HepG2 (cell line): Measurements from ENCODE around the gene CREG2. TPM values are rescaled to one million over a fixed set of nuclear protein-coding genes. Genes with fewer than 3 reads are reported as not detected.

ENCODE experiments used
- ATF1 ChIP-seq: IDR thresholded peaks from 2 replicates; pipeline ENCODE4 v1.6.1; 2016; ENCODE audit warnings: mild to moderate bottlenecking, control low read depth
- KAT7 ChIP-seq: IDR thresholded peaks from 2 replicates; pipeline ENCODE4 v1.6.1; 2018; ENCODE audit warnings: borderline replicate concordance, missing compliant biosample characterization
- MYNN ChIP-seq: sonication (generic); formaldehyde crosslinking; IDR thresholded peaks from 2 replicates; pipeline ENCODE4 v1.4.0; 2020; ENCODE audit warnings: mild to moderate bottlenecking, low read depth, missing genetic modification reagents
- ZNF660 ChIP-seq: sonication (generic); formaldehyde crosslinking; IDR thresholded peaks from 2 replicates; pipeline ENCODE4 v1.5.1; 2020; ENCODE audit warnings: mild to moderate bottlenecking, low read depth, missing genetic modification reagents, borderline replicate concordance
- ZNF709 ChIP-seq: sonication (generic); formaldehyde crosslinking; IDR thresholded peaks from 2 replicates; pipeline ENCODE4 v1.5.0; 2020; ENCODE audit warnings: mild to moderate bottlenecking, missing genetic modification reagents
- ZNF850 ChIP-seq: sonication (generic); formaldehyde crosslinking; conservative IDR thresholded peaks from 2 replicates; pipeline ENCODE4 v1.9.0; 2021; ENCODE audit warnings: mild to moderate bottlenecking, missing genetic modification reagents
- polyA plus RNA-seq, 8 experiments: library from polyadenylated mRNA; depleted of rRNA in 3 of 8; stranded (reverse) in 7 of 8; unstranded in 1 of 8; fragments of >200 nt; fragmentation: Illumina TruSeq in 4 of 8; extraction: Trizol in 4 of 8; gene quantifications; 2 replicates each; pipeline versions ENCODE4 v1.2.1 to v1.2.3, GENCODE V29; 2011 to 2016; ENCODE audit warnings: low read depth in 4 of 8, missing spikeins in 1 of 8, mixed read lengths in 1 of 8; ENCODE audit not compliant: insufficient read depth in 1 of 8
- total RNA-seq, 5 experiments: library from RNA; depleted of rRNA; stranded (reverse); fragments of >200 nt; fragmentation: Illumina TruSeq; extraction: Trizol; gene quantifications; 2 replicates each; pipeline ENCODE4 v1.2.3, GENCODE V29; 2016; ENCODE audit warnings: low read depth in 1 of 5
- TF ChIP-seq, protein P1 (sequence below): IDR thresholded peaks from 2 replicates; pipeline ENCODE4 v1.6.1; 2012; ENCODE audit warnings: low read depth, low read length, improper control_type of control experiment
- TF ChIP-seq, protein P2 (sequence below): sonication (generic); formaldehyde crosslinking; IDR thresholded peaks from 2 replicates; pipeline ENCODE4 v1.4.0; 2020; ENCODE audit warnings: mild to moderate bottlenecking, missing genetic modification reagents
- TF ChIP-seq, protein P3 (sequence below): sonication (generic); formaldehyde crosslinking; IDR thresholded peaks from 2 replicates; pipeline ENCODE4 v1.4.0; 2020; ENCODE audit warnings: missing genetic modification reagents
- TF ChIP-seq, protein P4 (sequence below): sonication (generic); formaldehyde crosslinking; IDR thresholded peaks from 2 replicates; pipeline ENCODE4 v1.4.0; 2020; ENCODE audit warnings: missing genetic modification reagents, mild to moderate bottlenecking, borderline replicate concordance
- TF ChIP-seq, protein P5 (sequence below): sonication (generic); formaldehyde crosslinking; IDR thresholded peaks from 2 replicates; pipeline ENCODE4 v1.4.0; 2020; ENCODE audit warnings: missing genetic modification reagents
- TF ChIP-seq, protein P6 (sequence below): sonication (generic); formaldehyde crosslinking; IDR thresholded peaks from 2 replicates; pipeline ENCODE4 v1.4.0; 2020; ENCODE audit warnings: mild to moderate bottlenecking, low read depth, missing genetic modification reagents

Gene CREG2
- total and polyA plus RNA-seq, 2 of the 13 experiments (the other 11 are each of a cell fraction or from before 2014, with no cell fraction given): 0.18 to 0.26 TPM

DNA sequence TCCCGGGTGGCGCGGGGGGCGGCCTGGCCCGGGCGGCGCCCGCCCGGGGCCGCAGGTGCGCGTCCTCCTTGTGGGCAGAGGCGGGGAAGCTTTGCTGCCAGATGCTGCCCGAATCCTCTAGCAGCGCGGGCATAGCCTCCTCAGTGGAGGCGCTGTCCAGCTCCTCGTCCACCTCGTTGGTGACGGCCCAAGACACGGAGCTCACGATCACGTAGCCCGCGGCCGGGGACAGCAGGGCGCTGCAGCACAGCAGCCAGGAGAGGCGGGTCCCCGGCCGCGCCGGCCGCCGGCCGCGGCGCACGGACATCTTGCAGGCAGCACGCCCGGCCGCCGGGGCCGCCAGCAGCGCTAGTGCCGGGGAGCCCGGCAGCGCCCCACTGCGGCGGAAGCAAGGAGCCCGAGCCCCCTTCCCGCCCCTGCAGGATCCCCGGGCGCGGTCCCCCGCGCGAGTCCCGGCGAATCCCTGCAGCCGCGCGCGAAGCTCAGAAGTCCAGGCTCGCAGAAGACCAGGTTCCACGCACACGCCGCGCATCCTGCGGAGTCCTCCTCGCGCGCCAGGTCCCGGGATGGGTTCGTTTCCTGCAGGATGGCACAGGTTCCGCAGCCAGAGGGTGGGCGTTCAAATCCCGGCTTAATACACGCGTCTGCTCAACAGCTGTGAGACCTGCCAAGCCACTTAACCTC, at the start of gene CREG2 (continued):
- TF ChIP-seq MYNN (CRISPR knock-in tag): no peak
- TF ChIP-seq, protein P1, sequence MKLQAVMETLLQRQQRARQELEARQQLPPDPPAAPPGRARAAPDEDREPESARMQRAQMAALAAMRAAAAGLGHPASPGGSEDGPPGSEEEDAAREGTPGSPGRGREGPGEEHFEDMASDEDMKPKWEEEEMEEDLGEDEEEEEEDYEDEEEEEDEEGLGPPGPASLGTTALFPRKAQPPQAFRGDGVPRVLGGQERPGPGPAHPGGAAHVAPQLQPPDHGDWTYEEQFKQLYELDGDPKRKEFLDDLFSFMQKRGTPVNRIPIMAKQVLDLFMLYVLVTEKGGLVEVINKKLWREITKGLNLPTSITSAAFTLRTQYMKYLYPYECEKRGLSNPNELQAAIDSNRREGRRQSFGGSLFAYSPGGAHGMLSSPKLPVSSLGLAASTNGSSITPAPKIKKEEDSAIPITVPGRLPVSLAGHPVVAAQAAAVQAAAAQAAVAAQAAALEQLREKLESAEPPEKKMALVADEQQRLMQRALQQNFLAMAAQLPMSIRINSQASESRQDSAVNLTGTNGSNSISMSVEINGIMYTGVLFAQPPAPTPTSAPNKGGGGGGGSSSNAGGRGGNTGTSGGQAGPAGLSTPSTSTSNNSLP: no peak
- no peak for TF ChIP-seq ZNF660 (CRISPR knock-in tag)
- TF ChIP-seq, protein P2, sequence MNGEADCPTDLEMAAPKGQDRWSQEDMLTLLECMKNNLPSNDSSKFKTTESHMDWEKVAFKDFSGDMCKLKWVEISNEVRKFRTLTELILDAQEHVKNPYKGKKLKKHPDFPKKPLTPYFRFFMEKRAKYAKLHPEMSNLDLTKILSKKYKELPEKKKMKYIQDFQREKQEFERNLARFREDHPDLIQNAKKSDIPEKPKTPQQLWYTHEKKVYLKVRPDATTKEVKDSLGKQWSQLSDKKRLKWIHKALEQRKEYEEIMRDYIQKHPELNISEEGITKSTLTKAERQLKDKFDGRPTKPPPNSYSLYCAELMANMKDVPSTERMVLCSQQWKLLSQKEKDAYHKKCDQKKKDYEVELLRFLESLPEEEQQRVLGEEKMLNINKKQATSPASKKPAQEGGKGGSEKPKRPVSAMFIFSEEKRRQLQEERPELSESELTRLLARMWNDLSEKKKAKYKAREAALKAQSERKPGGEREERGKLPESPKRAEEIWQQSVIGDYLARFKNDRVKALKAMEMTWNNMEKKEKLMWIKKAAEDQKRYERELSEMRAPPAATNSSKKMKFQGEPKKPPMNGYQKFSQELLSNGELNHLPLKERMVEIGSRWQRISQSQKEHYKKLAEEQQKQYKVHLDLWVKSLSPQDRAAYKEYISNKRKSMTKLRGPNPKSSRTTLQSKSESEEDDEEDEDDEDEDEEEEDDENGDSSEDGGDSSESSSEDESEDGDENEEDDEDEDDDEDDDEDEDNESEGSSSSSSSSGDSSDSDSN (CRISPR knock-in tag): peak; percentile 73; the same call in 1 of the 2 replicates
- TF ChIP-seq KAT7 (CRISPR knock-in tag): no peak
- TF ChIP-seq, protein P3, sequence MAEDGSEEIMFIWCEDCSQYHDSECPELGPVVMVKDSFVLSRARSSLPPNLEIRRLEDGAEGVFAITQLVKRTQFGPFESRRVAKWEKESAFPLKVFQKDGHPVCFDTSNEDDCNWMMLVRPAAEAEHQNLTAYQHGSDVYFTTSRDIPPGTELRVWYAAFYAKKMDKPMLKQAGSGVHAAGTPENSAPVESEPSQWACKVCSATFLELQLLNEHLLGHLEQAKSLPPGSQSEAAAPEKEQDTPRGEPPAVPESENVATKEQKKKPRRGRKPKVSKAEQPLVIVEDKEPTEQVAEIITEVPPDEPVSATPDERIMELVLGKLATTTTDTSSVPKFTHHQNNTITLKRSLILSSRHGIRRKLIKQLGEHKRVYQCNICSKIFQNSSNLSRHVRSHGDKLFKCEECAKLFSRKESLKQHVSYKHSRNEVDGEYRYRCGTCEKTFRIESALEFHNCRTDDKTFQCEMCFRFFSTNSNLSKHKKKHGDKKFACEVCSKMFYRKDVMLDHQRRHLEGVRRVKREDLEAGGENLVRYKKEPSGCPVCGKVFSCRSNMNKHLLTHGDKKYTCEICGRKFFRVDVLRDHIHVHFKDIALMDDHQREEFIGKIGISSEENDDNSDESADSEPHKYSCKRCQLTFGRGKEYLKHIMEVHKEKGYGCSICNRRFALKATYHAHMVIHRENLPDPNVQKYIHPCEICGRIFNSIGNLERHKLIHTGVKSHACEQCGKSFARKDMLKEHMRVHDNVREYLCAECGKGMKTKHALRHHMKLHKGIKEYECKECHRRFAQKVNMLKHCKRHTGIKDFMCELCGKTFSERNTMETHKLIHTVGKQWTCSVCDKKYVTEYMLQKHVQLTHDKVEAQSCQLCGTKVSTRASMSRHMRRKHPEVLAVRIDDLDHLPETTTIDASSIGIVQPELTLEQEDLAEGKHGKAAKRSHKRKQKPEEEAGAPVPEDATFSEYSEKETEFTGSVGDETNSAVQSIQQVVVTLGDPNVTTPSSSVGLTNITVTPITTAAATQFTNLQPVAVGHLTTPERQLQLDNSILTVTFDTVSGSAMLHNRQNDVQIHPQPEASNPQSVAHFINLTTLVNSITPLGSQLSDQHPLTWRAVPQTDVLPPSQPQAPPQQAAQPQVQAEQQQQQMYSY (CRISPR knock-in tag): no peak
- TF ChIP-seq, protein P4, sequence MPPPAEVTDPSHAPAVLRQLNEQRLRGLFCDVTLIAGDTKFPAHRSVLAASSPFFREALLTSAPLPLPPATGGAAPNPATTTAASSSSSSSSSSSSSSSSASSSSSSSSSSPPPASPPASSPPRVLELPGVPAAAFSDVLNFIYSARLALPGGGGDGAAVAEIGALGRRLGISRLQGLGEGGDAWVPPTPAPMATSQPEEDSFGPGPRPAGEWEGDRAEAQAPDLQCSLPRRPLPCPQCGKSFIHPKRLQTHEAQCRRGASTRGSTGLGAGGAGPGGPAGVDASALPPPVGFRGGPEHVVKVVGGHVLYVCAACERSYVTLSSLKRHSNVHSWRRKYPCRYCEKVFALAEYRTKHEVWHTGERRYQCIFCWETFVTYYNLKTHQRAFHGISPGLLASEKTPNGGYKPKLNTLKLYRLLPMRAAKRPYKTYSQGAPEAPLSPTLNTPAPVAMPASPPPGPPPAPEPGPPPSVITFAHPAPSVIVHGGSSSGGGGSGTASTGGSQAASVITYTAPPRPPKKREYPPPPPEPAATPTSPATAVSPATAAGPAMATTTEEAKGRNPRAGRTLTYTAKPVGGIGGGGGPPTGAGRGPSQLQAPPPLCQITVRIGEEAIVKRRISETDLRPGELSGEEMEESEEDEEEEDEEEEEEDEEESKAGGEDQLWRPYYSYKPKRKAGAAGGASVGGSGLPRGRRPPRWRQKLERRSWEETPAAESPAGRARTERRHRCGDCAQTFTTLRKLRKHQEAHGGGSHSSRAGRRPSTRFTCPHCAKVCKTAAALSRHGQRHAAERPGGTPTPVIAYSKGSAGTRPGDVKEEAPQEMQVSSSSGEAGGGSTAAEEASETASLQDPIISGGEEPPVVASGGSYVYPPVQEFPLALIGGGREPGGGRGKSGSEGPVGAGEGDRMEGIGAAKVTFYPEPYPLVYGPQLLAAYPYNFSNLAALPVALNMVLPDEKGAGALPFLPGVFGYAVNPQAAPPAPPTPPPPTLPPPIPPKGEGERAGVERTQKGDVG (CRISPR knock-in tag): no peak
- no peak for TF ChIP-seq ZNF850 (CRISPR knock-in tag)
- no peak for TF ChIP-seq ATF1 (CRISPR knock-in tag)
- TF ChIP-seq, protein P5, sequence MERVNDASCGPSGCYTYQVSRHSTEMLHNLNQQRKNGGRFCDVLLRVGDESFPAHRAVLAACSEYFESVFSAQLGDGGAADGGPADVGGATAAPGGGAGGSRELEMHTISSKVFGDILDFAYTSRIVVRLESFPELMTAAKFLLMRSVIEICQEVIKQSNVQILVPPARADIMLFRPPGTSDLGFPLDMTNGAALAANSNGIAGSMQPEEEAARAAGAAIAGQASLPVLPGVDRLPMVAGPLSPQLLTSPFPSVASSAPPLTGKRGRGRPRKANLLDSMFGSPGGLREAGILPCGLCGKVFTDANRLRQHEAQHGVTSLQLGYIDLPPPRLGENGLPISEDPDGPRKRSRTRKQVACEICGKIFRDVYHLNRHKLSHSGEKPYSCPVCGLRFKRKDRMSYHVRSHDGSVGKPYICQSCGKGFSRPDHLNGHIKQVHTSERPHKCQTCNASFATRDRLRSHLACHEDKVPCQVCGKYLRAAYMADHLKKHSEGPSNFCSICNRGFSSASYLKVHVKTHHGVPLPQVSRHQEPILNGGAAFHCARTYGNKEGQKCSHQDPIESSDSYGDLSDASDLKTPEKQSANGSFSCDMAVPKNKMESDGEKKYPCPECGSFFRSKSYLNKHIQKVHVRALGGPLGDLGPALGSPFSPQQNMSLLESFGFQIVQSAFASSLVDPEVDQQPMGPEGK (CRISPR knock-in tag): 0 out of 2 replicates have a peak, but pooled peaks have one; percentile 11
- TF ChIP-seq, protein P6, sequence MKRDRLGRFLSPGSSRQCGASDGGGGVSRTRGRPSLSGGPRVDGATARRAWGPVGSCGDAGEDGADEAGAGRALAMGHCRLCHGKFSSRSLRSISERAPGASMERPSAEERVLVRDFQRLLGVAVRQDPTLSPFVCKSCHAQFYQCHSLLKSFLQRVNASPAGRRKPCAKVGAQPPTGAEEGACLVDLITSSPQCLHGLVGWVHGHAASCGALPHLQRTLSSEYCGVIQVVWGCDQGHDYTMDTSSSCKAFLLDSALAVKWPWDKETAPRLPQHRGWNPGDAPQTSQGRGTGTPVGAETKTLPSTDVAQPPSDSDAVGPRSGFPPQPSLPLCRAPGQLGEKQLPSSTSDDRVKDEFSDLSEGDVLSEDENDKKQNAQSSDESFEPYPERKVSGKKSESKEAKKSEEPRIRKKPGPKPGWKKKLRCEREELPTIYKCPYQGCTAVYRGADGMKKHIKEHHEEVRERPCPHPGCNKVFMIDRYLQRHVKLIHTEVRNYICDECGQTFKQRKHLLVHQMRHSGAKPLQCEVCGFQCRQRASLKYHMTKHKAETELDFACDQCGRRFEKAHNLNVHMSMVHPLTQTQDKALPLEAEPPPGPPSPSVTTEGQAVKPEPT (CRISPR knock-in tag): 0 out of 2 replicates have a peak, but pooled peaks have one; percentile 34
- TF ChIP-seq ZNF709 (CRISPR knock-in tag): 0 out of 2 replicates have a peak, but pooled peaks have one; percentile 43
